ENCODE measurements around the gene TRAF3. TPM values are rescaled to one million over a fixed set of nuclear protein-coding genes. Genes with fewer than 3 reads are reported as not detected.

TRAF3 gene
- total RNA-seq, 1 experiment from 2014 or later = 11.2 TPM

DNA sequence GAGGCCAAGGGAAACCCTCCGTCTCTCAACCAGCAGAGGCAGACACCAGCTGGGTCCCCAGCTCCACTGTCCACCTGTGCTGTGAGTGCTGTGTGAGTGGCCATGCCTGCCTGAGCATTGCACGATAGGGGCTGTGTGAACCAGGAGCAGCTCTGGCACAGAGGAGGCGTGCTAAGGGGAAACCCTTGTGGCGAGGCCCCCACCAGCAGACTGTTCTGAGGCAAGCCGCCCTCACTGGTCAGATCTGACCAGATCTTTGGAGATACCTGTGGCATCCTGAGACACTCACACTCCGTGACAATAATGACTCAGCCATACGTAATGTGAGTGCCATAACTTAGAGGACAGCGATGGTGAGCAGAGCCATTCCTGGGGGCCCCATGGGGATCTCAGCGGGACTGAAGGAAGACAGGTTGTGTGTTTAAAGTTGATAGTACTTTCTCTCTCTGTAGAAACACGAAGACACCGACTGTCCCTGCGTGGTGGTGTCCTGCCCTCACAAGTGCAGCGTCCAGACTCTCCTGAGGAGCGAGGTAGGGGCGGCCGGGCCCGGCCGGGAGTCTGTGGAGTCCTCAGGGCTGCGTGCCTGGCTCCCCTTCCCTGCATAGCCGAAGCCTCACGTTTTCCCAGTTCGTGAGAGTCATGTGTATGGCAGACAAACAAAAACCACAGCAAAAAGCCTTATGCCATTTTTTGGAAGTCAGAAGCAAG lies 108.6 kb downstream of the TRAF3 start:
- no peak for DNase-seq (ENCODE audit: low spot score)
- Mint-ChIP-seq H3K4me3 (no peak overlapping the region), H3K27me3 (ENCODE audit: low read depth) (no peaks in the 10 kb centered on the region), H3K36me3 (no peaks in the 10 kb centered on the region), H3K9me3 (no peaks in the 10 kb centered on the region), H3K4me1 (no peaks in the 10 kb centered on the region), H3K27ac (0 out of 2 replicates have a peak overlapping the region, but pooled peaks have one; percentile 35)
- ATAC-seq = no peak
- ChIA-PET CTCF (no interaction called here), POLR2A (no interaction called here)
- TF ChIP-seq, protein P1, sequence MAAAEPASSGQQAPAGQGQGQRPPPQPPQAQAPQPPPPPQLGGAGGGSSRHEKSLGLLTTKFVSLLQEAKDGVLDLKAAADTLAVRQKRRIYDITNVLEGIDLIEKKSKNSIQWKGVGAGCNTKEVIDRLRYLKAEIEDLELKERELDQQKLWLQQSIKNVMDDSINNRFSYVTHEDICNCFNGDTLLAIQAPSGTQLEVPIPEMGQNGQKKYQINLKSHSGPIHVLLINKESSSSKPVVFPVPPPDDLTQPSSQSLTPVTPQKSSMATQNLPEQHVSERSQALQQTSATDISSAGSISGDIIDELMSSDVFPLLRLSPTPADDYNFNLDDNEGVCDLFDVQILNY (CRISPR knock-in tag; IDR thresholded peaks at IDR 0.05) = no peak
- TF ChIP-seq SMAD3 (CRISPR knock-in tag; IDR thresholded peaks at IDR 0.05; ENCODE audit: borderline replicate concordance) (no peak), ZNF138 (CRISPR knock-in tag; conservative IDR thresholded peaks at IDR 0.05) (no peak), JUN (CRISPR knock-in tag; IDR thresholded peaks at IDR 0.05) (no peak), FOXP1 (CRISPR knock-in tag; IDR thresholded peaks at IDR 0.05; ENCODE audit: borderline replicate concordance) (no peak), KAT7 (CRISPR knock-in tag; IDR thresholded peaks at IDR 0.05; ENCODE audit: borderline replicate concordance) (no peak), ELF4 (CRISPR knock-in tag; IDR thresholded peaks at IDR 0.05; ENCODE audit: low read depth) (no peak), ZBTB21 (CRISPR knock-in tag; IDR thresholded peaks at IDR 0.05; ENCODE audit: borderline replicate concordance) (no peak), IRF2 (CRISPR knock-in tag; IDR thresholded peaks at IDR 0.05; ENCODE audit: borderline replicate concordance, low read depth) (no peak), TEAD1 (CRISPR knock-in tag; IDR thresholded peaks at IDR 0.05) (no peak), NR2C2 (CRISPR knock-in tag; IDR thresholded peaks at IDR 0.05) (no peak), NFYB (CRISPR knock-in tag; conservative IDR thresholded peaks at IDR 0.05; ENCODE audit: low read depth) (no peak), TEAD4 (CRISPR knock-in tag; IDR thresholded peaks at IDR 0.05) (no peak)
- TF ChIP-seq, protein P2, sequence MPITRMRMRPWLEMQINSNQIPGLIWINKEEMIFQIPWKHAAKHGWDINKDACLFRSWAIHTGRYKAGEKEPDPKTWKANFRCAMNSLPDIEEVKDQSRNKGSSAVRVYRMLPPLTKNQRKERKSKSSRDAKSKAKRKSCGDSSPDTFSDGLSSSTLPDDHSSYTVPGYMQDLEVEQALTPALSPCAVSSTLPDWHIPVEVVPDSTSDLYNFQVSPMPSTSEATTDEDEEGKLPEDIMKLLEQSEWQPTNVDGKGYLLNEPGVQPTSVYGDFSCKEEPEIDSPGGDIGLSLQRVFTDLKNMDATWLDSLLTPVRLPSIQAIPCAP (CRISPR knock-in tag; IDR thresholded peaks at IDR 0.05) = no peak
- TF ChIP-seq, protein P3, sequence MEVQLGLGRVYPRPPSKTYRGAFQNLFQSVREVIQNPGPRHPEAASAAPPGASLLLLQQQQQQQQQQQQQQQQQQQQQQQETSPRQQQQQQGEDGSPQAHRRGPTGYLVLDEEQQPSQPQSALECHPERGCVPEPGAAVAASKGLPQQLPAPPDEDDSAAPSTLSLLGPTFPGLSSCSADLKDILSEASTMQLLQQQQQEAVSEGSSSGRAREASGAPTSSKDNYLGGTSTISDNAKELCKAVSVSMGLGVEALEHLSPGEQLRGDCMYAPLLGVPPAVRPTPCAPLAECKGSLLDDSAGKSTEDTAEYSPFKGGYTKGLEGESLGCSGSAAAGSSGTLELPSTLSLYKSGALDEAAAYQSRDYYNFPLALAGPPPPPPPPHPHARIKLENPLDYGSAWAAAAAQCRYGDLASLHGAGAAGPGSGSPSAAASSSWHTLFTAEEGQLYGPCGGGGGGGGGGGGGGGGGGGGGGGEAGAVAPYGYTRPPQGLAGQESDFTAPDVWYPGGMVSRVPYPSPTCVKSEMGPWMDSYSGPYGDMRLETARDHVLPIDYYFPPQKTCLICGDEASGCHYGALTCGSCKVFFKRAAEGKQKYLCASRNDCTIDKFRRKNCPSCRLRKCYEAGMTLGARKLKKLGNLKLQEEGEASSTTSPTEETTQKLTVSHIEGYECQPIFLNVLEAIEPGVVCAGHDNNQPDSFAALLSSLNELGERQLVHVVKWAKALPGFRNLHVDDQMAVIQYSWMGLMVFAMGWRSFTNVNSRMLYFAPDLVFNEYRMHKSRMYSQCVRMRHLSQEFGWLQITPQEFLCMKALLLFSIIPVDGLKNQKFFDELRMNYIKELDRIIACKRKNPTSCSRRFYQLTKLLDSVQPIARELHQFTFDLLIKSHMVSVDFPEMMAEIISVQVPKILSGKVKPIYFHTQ (CRISPR knock-in tag; IDR thresholded peaks at IDR 0.05) = no peak
- TF ChIP-seq, protein P4, sequence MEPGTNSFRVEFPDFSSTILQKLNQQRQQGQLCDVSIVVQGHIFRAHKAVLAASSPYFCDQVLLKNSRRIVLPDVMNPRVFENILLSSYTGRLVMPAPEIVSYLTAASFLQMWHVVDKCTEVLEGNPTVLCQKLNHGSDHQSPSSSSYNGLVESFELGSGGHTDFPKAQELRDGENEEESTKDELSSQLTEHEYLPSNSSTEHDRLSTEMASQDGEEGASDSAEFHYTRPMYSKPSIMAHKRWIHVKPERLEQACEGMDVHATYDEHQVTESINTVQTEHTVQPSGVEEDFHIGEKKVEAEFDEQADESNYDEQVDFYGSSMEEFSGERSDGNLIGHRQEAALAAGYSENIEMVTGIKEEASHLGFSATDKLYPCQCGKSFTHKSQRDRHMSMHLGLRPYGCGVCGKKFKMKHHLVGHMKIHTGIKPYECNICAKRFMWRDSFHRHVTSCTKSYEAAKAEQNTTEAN (CRISPR knock-in tag; IDR thresholded peaks at IDR 0.05) = no peak
- TF ChIP-seq, protein P5, sequence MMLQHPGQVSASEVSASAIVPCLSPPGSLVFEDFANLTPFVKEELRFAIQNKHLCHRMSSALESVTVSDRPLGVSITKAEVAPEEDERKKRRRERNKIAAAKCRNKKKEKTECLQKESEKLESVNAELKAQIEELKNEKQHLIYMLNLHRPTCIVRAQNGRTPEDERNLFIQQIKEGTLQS (CRISPR knock-in tag; conservative IDR thresholded peaks at IDR 0.05) = no peak

DNA sequence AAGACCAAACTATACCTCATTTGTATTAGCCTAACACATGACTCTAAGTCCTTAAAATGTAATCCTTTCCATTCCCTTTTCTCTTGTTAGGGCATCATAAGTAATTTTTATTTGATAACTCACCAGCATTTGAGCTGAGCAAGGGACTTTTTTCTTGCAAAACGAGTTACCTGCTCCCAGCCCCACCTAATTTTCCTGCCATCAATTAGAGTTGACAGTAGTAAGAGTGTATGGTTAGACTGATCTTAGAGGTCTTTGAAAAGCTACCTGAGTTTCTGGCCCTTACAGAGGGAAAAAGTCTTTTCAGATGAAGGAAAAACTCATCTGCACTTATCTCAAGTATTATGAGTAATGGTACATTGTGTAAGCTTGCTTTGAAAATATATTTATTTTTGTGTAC lies 111.5 kb downstream of the TRAF3 start:
- ATAC-seq (no peak), DNase-seq (ENCODE audit: low spot score) (no peak)
- POLR2A ChIA-PET = interaction anchor here (0.6 kb wide), 1 partner anchor 52 kb away, joined by 4 read pairs; no protein-coding TSS in a partner anchor
- no peaks in the 10 kb centered on the region for H3K9me3 Mint-ChIP-seq
- H3K4me3 Mint-ChIP-seq = no peak overlapping the region
- TF ChIP-seq ELF4 (CRISPR knock-in tag; IDR thresholded peaks at IDR 0.05; ENCODE audit: low read depth) (no peak), ZNF263 (CRISPR knock-in tag; IDR thresholded peaks at IDR 0.05; ENCODE audit: low read depth) (no peak), TEAD4 (CRISPR knock-in tag; IDR thresholded peaks at IDR 0.05) (no peak), ZNF232 (CRISPR knock-in tag; IDR thresholded peaks at IDR 0.05) (no peak), NFATC4 (CRISPR knock-in tag; IDR thresholded peaks at IDR 0.05) (no peak)
- TF ChIP-seq, protein P6, sequence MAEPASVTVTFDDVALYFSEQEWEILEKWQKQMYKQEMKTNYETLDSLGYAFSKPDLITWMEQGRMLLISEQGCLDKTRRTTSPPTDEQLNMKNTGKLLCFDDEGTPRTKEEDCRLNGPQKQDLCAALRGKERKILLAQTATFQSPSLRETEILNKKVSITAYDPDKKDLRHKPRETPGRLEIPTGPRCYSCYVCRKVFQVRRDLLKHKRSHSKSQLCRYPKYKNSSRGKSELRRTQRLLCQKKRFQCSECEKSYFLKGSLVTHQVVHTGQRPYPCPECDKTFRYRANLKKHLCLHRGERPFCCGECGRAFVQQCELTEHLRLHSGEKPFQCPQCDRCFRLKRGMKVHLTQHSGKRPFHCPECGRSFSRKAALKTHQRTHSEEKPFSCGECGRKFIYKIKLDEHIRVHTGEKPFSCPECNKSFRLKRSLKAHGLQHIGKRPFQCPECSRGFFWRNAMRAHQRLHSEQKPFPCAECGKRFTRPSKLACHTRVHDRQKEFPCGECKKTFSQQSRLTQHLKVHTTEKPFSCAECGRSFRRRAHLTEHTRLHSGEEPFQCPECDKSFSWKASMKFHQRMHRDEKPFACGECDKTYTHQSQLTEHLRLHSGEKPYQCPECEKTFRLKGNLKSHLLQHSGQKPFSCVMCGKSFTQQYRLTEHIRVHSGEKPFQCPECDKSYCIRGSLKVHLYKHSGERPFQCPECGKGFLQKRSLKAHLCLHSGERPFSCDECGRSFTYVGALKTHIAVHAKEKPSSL (CRISPR knock-in tag; conservative IDR thresholded peaks at IDR 0.05) = no peak
- TF ChIP-seq, protein P7, sequence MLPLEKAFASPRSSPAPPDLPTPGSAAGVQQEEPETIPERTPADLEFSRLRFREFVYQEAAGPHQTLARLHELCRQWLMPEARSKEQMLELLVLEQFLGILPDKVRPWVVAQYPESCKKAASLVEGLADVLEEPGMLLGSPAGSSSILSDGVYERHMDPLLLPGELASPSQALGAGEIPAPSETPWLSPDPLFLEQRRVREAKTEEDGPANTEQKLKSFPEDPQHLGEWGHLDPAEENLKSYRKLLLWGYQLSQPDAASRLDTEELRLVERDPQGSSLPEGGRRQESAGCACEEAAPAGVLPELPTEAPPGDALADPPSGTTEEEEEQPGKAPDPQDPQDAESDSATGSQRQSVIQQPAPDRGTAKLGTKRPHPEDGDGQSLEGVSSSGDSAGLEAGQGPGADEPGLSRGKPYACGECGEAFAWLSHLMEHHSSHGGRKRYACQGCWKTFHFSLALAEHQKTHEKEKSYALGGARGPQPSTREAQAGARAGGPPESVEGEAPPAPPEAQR (CRISPR knock-in tag; IDR thresholded peaks at IDR 0.05) = no peak
- TF ChIP-seq, protein P8, sequence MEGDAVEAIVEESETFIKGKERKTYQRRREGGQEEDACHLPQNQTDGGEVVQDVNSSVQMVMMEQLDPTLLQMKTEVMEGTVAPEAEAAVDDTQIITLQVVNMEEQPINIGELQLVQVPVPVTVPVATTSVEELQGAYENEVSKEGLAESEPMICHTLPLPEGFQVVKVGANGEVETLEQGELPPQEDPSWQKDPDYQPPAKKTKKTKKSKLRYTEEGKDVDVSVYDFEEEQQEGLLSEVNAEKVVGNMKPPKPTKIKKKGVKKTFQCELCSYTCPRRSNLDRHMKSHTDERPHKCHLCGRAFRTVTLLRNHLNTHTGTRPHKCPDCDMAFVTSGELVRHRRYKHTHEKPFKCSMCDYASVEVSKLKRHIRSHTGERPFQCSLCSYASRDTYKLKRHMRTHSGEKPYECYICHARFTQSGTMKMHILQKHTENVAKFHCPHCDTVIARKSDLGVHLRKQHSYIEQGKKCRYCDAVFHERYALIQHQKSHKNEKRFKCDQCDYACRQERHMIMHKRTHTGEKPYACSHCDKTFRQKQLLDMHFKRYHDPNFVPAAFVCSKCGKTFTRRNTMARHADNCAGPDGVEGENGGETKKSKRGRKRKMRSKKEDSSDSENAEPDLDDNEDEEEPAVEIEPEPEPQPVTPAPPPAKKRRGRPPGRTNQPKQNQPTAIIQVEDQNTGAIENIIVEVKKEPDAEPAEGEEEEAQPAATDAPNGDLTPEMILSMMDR (IDR thresholded peaks at IDR 0.05) = no peak
- H3K27ac Mint-ChIP-seq = no peak overlapping the region
- no peaks in the 10 kb centered on the region for H3K27me3 Mint-ChIP-seq (ENCODE audit: low read depth)
- H3K36me3 Mint-ChIP-seq = no peaks in the 10 kb centered on the region
- CTCF ChIA-PET = interaction anchor here (0.6 to 1.4 kb wide), 2 partner anchors 10 to 115 kb away, joined by 4 to 5 read pairs; no protein-coding TSS in a partner anchor
- no peaks in the 10 kb centered on the region for H3K4me1 Mint-ChIP-seq

Measured in WTC11 (cell line).